Astrocyte (in vitro differentiated cells and primary cell): ENCODE measurements around the gene SMAD4. TPM values are rescaled to one million over a fixed set of nuclear protein-coding genes. Genes with fewer than 3 reads are reported as not detected.

Experiments
- DNase-seq: peaks from one replicate; pipeline ENCODE4 v3.0.0-alpha.2; 2010; ENCODE audit warnings: low read depth
- FAIRE-seq: peaks from 2 replicates; lab custom pipeline; 2011; peaks lifted over from hg19 to GRCh38; lab: Jason Lieb, UNC
- H2AFZ ChIP-seq: 2 replicates; pipeline ENCODE4 v1.6.0; 2012; ENCODE audit warnings: low read depth, low read length, inconsistent platforms
- H3K27ac ChIP-seq: 2 replicates; pipeline ENCODE4 v1.5.1; 2011; ENCODE audit warnings: low read depth, low read length, inconsistent platforms
- H3K27me3 ChIP-seq: 2 replicates; pipeline ENCODE4 v1.6.0; 2011; ENCODE audit warnings: low read length, inconsistent platforms; ENCODE audit not compliant: insufficient read depth
- H3K36me3 ChIP-seq: 2 replicates; pipeline ENCODE4 v1.5.1; 2011; ENCODE audit warnings: low read length, inconsistent platforms; ENCODE audit not compliant: insufficient read depth
- H3K4me1 ChIP-seq: 2 replicates; pipeline ENCODE4 v1.5.1; 2011; ENCODE audit warnings: low read length, inconsistent platforms; ENCODE audit not compliant: insufficient read depth
- H3K4me2 ChIP-seq: 2 replicates; pipeline ENCODE4 v1.6.0; 2012; ENCODE audit warnings: low read length, inconsistent platforms
- H3K4me3 ChIP-seq: 2 replicates; pipeline ENCODE4 v1.5.1; 2011; ENCODE audit warnings: low read depth, mild to moderate bottlenecking, low read length, inconsistent platforms; ENCODE audit not compliant: insufficient read depth
- H3K79me2 ChIP-seq: 2 replicates; pipeline ENCODE4 v1.6.0; 2012; ENCODE audit warnings: mild to moderate bottlenecking, low read length, inconsistent platforms; ENCODE audit not compliant: insufficient read depth
- H3K9ac ChIP-seq: 2 replicates; pipeline ENCODE4 v1.6.0; 2012; ENCODE audit warnings: mild to moderate bottlenecking, low read length, inconsistent platforms
- H3K9me3 ChIP-seq: 2 replicates; pipeline ENCODE4 v1.5.1; 2012; ENCODE audit warnings: low read depth, mild to moderate bottlenecking, low read length, inconsistent platforms; ENCODE audit not compliant: insufficient read depth
- H4K20me1 ChIP-seq: 2 replicates; pipeline ENCODE4 v1.6.0; 2012; ENCODE audit warnings: low read length, inconsistent platforms; ENCODE audit not compliant: insufficient read depth
- H3K27ac Mint-ChIP-seq: one replicate; pipeline ENCODE4 v1.8.0; 2021; ENCODE audit warnings: mild to moderate bottlenecking, mixed read lengths; ENCODE audit not compliant: unreplicated experiment
- H3K27me3 Mint-ChIP-seq: one replicate; pipeline ENCODE4 v1.8.0; 2021; ENCODE audit warnings: low read depth, mixed read lengths; ENCODE audit not compliant: unreplicated experiment
- H3K36me3 Mint-ChIP-seq: one replicate; pipeline ENCODE4 v1.8.0; 2021; ENCODE audit warnings: low read depth, mixed read lengths; ENCODE audit not compliant: unreplicated experiment
- H3K4me1 Mint-ChIP-seq: one replicate; pipeline ENCODE4 v1.8.0; 2021; ENCODE audit warnings: low read depth, mixed read lengths; ENCODE audit not compliant: unreplicated experiment
- H3K4me3 Mint-ChIP-seq: one replicate; pipeline ENCODE4 v1.8.0; 2021; ENCODE audit warnings: mild to moderate bottlenecking, moderate library complexity, mixed read lengths; ENCODE audit not compliant: unreplicated experiment
- H3K9me3 Mint-ChIP-seq: one replicate; pipeline ENCODE4 v1.8.0; 2021; ENCODE audit warnings: mild to moderate bottlenecking, mixed read lengths; ENCODE audit not compliant: unreplicated experiment
- EZH2 ChIP-seq: IDR thresholded peaks from 2 replicates; pipeline ENCODE4 v1.6.1; 2012; ENCODE audit warnings: mild to moderate bottlenecking, low read length, inconsistent platforms; ENCODE audit not compliant: insufficient read depth
- total RNA-seq: library from RNA; stranded (reverse); gene quantifications from 2 replicates; pipeline ENCODE4 v1.2.1, GENCODE V29; 2021
- TF ChIP-seq, protein P1 (sequence below): IDR thresholded peaks from 2 replicates; pipeline ENCODE4 v1.5.1; 2011; ENCODE audit warnings: low read depth, mild to moderate bottlenecking, inconsistent platforms, low read length, moderate library complexity; ENCODE audit not compliant: insufficient read depth

The SMAD4 gene
- total RNA-seq, 1 donor from 2014 or later: 87.7 TPM

DNA sequence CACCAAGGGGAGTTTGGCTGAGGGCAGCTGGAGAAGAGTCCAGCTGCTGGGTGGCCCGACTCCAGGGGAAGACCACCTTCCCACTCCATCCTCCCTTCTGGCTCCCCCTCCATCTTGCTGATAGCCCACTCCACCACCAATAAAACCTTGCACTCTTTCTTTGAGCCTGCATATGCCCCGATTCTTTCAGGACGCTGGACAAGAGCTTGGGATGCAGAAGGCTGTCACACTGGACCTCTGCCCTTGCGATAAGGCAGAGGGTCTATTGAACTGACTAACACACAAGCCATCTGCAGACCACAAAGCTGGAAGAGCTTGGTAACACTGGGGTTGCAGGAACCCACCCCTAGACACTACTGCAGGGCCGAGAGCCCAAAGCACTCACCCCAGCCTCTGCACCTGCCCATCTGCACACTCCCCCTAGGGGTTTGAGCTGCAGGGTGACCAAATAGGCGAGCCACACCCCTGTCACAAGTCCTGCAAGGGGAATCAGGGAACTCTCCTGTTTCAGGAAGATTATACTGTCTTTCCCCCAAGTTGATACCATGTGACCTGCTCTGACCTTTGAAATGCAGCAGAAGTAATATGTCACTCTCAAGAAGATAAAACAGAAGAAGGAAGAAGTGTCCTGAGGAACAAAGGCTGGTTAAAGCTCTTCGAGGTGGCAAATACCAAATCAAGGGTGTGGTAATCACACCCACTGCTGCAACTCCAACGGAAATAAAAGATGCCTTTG lies 70.5 kb downstream of the SMAD4 start:
- no peak overlapping the region for H3K27ac ChIP-seq
- FAIRE-seq: no peak
- H3K36me3 Mint-ChIP-seq: no peaks in the 10 kb centered on the region
- H3K4me3 ChIP-seq: no peak overlapping the region
- no peaks in the 10 kb centered on the region for H4K20me1 ChIP-seq
- H3K9me3 ChIP-seq: no peaks in the 10 kb centered on the region
- no peaks in the 10 kb centered on the region for H3K9me3 Mint-ChIP-seq
- H3K4me1 ChIP-seq: no peaks in the 10 kb centered on the region
- no peak overlapping the region for H3K9ac ChIP-seq
- no peaks in the 10 kb centered on the region for H3K36me3 ChIP-seq
- no peak overlapping the region for H3K4me3 Mint-ChIP-seq
- H3K4me1 Mint-ChIP-seq: no peaks in the 10 kb centered on the region
- TF ChIP-seq EZH2: no peak
- TF ChIP-seq, protein P1, sequence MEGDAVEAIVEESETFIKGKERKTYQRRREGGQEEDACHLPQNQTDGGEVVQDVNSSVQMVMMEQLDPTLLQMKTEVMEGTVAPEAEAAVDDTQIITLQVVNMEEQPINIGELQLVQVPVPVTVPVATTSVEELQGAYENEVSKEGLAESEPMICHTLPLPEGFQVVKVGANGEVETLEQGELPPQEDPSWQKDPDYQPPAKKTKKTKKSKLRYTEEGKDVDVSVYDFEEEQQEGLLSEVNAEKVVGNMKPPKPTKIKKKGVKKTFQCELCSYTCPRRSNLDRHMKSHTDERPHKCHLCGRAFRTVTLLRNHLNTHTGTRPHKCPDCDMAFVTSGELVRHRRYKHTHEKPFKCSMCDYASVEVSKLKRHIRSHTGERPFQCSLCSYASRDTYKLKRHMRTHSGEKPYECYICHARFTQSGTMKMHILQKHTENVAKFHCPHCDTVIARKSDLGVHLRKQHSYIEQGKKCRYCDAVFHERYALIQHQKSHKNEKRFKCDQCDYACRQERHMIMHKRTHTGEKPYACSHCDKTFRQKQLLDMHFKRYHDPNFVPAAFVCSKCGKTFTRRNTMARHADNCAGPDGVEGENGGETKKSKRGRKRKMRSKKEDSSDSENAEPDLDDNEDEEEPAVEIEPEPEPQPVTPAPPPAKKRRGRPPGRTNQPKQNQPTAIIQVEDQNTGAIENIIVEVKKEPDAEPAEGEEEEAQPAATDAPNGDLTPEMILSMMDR: no peak
- no peak for DNase-seq
- no peaks in the 10 kb centered on the region for H3K27me3 ChIP-seq
- no peak overlapping the region for H2AFZ ChIP-seq
- no peak overlapping the region for H3K4me2 ChIP-seq
- no peaks in the 10 kb centered on the region for H3K79me2 ChIP-seq
- H3K27me3 Mint-ChIP-seq: no peaks in the 10 kb centered on the region
- no peak overlapping the region for H3K27ac Mint-ChIP-seq

GRCh38 chr18:51107082-51107481 lies 77.1 kb downstream of the SMAD4 start:
- no peaks in the 10 kb centered on the region for H3K36me3 ChIP-seq
- no peak for FAIRE-seq
- no peak overlapping the region for H3K4me3 ChIP-seq
- no peak overlapping the region for H3K27ac Mint-ChIP-seq
- no peaks in the 10 kb centered on the region for H3K79me2 ChIP-seq
- H2AFZ ChIP-seq: no peak overlapping the region
- H4K20me1 ChIP-seq: no peaks in the 10 kb centered on the region
- H3K4me1 Mint-ChIP-seq: peaks cover 7% of the 10 kb centered on the region
- H3K9me3 ChIP-seq: no peaks in the 10 kb centered on the region
- H3K36me3 Mint-ChIP-seq: no peaks in the 10 kb centered on the region
- H3K9ac ChIP-seq: no peak overlapping the region
- DNase-seq: no peak
- peaks cover 3% of the 10 kb centered on the region for H3K27me3 Mint-ChIP-seq
- TF ChIP-seq EZH2: no peak
- TF ChIP-seq, protein P1: no peak
- no peak overlapping the region for H3K27ac ChIP-seq
- no peaks in the 10 kb centered on the region for H3K27me3 ChIP-seq
- no peaks in the 10 kb centered on the region for H3K9me3 Mint-ChIP-seq
- H3K4me1 ChIP-seq: peaks cover 6% of the 10 kb centered on the region
- H3K4me3 Mint-ChIP-seq: no peak overlapping the region
- H3K4me2 ChIP-seq: no peak overlapping the region

DNA sequence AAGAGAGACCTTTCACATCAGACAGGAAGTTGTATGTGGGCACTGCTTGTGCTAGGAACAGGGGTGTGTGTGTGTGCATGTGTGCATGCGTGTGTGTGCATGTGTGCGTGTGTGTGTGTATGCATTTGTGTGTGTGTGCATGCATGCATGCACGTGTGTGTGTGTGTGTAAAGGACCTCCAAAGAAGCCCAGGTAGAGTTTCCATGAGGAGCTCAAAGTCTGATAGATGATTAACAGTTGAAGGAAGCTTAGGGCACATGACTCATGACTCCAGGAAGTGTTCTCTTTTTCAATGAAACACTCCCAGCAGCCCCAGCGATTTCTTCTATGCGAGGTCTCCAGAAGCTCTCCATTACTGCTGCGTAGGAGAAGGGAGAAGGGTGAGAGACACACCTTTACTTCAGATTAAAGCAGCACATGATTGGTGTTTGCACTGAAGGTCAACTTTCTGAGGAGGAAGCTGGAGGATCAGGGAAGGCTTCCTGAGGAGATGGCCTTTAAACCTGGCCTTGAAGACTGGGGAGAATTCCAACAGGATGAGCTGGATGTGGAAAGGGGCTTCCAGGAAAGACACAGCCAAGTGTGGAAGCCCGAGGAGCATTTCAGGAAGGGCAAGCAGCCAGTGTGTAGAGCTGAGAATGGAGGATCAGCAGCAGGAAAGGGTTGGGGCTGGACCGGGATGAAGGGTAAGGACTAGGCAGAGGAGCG lies 77.7 kb downstream of the SMAD4 start:
- Histone ChIP-seq H3K27me3 (no peaks in the 10 kb centered on the region), H3K4me1 (peaks cover 6% of the 10 kb centered on the region), H3K79me2 (no peaks in the 10 kb centered on the region), H3K36me3 (no peaks in the 10 kb centered on the region), H4K20me1 (no peaks in the 10 kb centered on the region), H3K4me2 (no peak overlapping the region), H3K9me3 (no peaks in the 10 kb centered on the region), H3K4me3 (no peak overlapping the region), H3K9ac (no peak overlapping the region), H2AFZ (no peak overlapping the region), H3K27ac (no peak overlapping the region)
- H3K9me3 Mint-ChIP-seq: no peaks in the 10 kb centered on the region
- DNase-seq (no peak), FAIRE-seq (no peak)
- peaks cover 7% of the 10 kb centered on the region for H3K4me1 Mint-ChIP-seq
- no peaks in the 10 kb centered on the region for H3K36me3 Mint-ChIP-seq
- H3K27me3 Mint-ChIP-seq: peaks cover 3% of the 10 kb centered on the region
- H3K27ac Mint-ChIP-seq: no peak overlapping the region
- H3K4me3 Mint-ChIP-seq: no peak overlapping the region
- TF ChIP-seq EZH2: no peak
- TF ChIP-seq, protein P1: no peak
